Stimulated activated CD8-positive, alpha-beta memory T cell treated with anti-CD3 and anti-CD28 coated beads, Interleukin-7, amount 100 ng/mL, for 48 hours (primary cell): ENCODE measurements around the gene EEF2.
A peak's percentile ranks its signal among the peaks of the same experiment; 100 is the strongest.
"Not testable (repeated sequence)": the region's sequence is repeated elsewhere in the genome, so short reads cannot be mapped to it uniquely, and the experiment has no call there.

Experiments
- DNase-seq, 2 donors: peaks; one replicate each; pipeline ENCODE4 v3.0.0-alpha.2; 2020; ENCODE audit warnings: low read depth in 1 of 2; ENCODE audit errors: extremely low read depth in 1 of 2

Gene EEF2

GRCh38 chr19:3950871-3951861, 34.1 kb downstream of the EEF2 start:
- peak in 1 of 2 donors; percentile 24 for DNase-seq

GRCh38 chr19:3949997-3950859, 35.0 kb downstream of the EEF2 start:
- DNase-seq: no peak

- no peak for DNase-seq
These were observed 36.0 kb downstream of the EEF2 start for GRCh38 chr19:3949294-3949693.

- not testable (repeated sequence) for DNase-seq
These were observed 37.8 kb downstream of the EEF2 start for GRCh38 chr19:3947316-3947933.

- DNase-seq: no peak
These were observed 39.4 kb downstream of the EEF2 start for GRCh38 chr19:3945838-3946237.

GRCh38 chr19:3944018-3944721, 41.1 kb downstream of the EEF2 start:
- no peak for DNase-seq

- DNase-seq: no peak
These were observed 42.4 kb downstream of the EEF2 start for GRCh38 chr19:3942790-3943409.

- DNase-seq: not testable (repeated sequence)
These were observed 46.8 kb downstream of the EEF2 start for GRCh38 chr19:3938300-3938950.

- DNase-seq: no peak
These were observed 48.5 kb downstream of the EEF2 start for GRCh38 chr19:3936506-3937442.

GRCh38 chr19:3932931-3933810, 52.1 kb downstream of the EEF2 start, which contains the start of gene NMRK2:
NMRK2 (plus strand) TSS chr19:3933069; CDS start chr19:3933672, 603 bp downstream.
- no peak for DNase-seq

GRCh38 chr19:3931041-3931440, 54.2 kb downstream of the EEF2 start:
- DNase-seq: no peak
